HepG2 (cell line): ENCODE measurements around the gene KMT2B. TPM values are rescaled to one million over a fixed set of nuclear protein-coding genes. Genes with fewer than 3 reads are reported as not detected.
A peak's percentile ranks its signal among the peaks of the same experiment; 100 is the strongest.

Experiments
- ASH2L ChIP-seq: fragments of 300-600, 200-600 bp; sonication (generic); IDR thresholded peaks from 2 replicates; pipeline ENCODE4 v1.7.0; 2017; ENCODE audit warnings: low read depth, mild to moderate bottlenecking, moderate library complexity, mixed read lengths, low read length; ENCODE audit not compliant: insufficient read length
- CEBPB ChIP-seq: IDR thresholded peaks from 2 replicates; pipeline ENCODE4 v1.6.1; 2011; ENCODE audit warnings: low read depth, low read length, improper control_type of control experiment, borderline replicate concordance
- GABPB1 ChIP-seq: IDR thresholded peaks from 2 replicates; pipeline ENCODE4 v1.6.1; 2016; ENCODE audit warnings: mild to moderate bottlenecking, missing genetic modification reagents, moderate library complexity, missing compliant biosample characterization
- GFI1 ChIP-seq: sonication (generic); formaldehyde crosslinking; IDR thresholded peaks from 2 replicates; pipeline ENCODE4 v1.5.0; 2020; ENCODE audit warnings: missing genetic modification reagents, mild to moderate bottlenecking, borderline replicate concordance
- HDAC1 ChIP-seq: sonication (generic); formaldehyde crosslinking; IDR thresholded peaks from 2 replicates; pipeline ENCODE4 v1.5.1; 2020; ENCODE audit warnings: mild to moderate bottlenecking, missing genetic modification reagents
- KAT2B ChIP-seq: fragments of 150-350 bp; IDR thresholded peaks from 2 replicates; pipeline ENCODE4 v1.6.1; 2014; ENCODE audit warnings: low read depth, low read length, borderline replicate concordance
- MXD4 ChIP-seq: IDR thresholded peaks from 2 replicates; pipeline ENCODE4 v1.6.1; 2016; ENCODE audit warnings: mild to moderate bottlenecking, missing biosample characterization, missing genetic modification reagents
- SAFB2 ChIP-seq: sonication (generic); formaldehyde crosslinking; IDR thresholded peaks from 2 replicates; pipeline ENCODE4 v1.5.1; 2020; ENCODE audit warnings: missing genetic modification reagents, low read depth, mild to moderate bottlenecking, borderline replicate concordance
- ZFP62 ChIP-seq: sonication (generic); formaldehyde crosslinking; IDR thresholded peaks from 2 replicates; pipeline ENCODE4 v1.4.0; 2020; ENCODE audit warnings: missing genetic modification reagents
- ZNF234 ChIP-seq: sonication (generic); formaldehyde crosslinking; conservative IDR thresholded peaks from 2 replicates; pipeline ENCODE4 v1.5.1; 2020; ENCODE audit warnings: mild to moderate bottlenecking, missing genetic modification reagents
- ZNF563 ChIP-seq: sonication (generic); formaldehyde crosslinking; IDR thresholded peaks from 2 replicates; pipeline ENCODE4 v1.8.0; 2022; ENCODE audit warnings: mild to moderate bottlenecking, moderate library complexity, missing genetic modification reagents
- ZNF569 ChIP-seq: sonication (generic); formaldehyde crosslinking; IDR thresholded peaks from 2 replicates; pipeline ENCODE4 v1.5.0; 2020; ENCODE audit warnings: mild to moderate bottlenecking, missing genetic modification reagents, moderate library complexity, borderline replicate concordance
- polyA plus RNA-seq, 8 experiments: library from polyadenylated mRNA; depleted of rRNA in 3 of 8; stranded (reverse) in 7 of 8; unstranded in 1 of 8; fragments of >200 nt; fragmentation: Illumina TruSeq in 4 of 8; extraction: Trizol in 4 of 8; gene quantifications; 2 replicates each; pipeline versions ENCODE4 v1.2.1 to v1.2.3, GENCODE V29; 2011 to 2016; ENCODE audit warnings: low read depth in 4 of 8, missing spikeins in 1 of 8, mixed read lengths in 1 of 8; ENCODE audit not compliant: insufficient read depth in 1 of 8
- total RNA-seq, 5 experiments: library from RNA; depleted of rRNA; stranded (reverse); fragments of >200 nt; fragmentation: Illumina TruSeq; extraction: Trizol; gene quantifications; 2 replicates each; pipeline ENCODE4 v1.2.3, GENCODE V29; 2016; ENCODE audit warnings: low read depth in 1 of 5
- TF ChIP-seq, protein P1 (sequence below): sonication (generic); formaldehyde crosslinking; IDR thresholded peaks from 2 replicates; pipeline ENCODE4 v1.8.1; 2023; ENCODE audit warnings: mild to moderate bottlenecking, missing genetic modification reagents
- TF ChIP-seq, protein P2 (sequence below): IDR thresholded peaks from 2 replicates; pipeline ENCODE4 v1.4.0; 2020; ENCODE audit warnings: mild to moderate bottlenecking, missing genetic modification reagents
- TF ChIP-seq, protein P3 (sequence below): sonication (generic); formaldehyde crosslinking; IDR thresholded peaks from 2 replicates; pipeline ENCODE4 v1.4.0; 2020; ENCODE audit warnings: missing genetic modification reagents, borderline replicate concordance
- TF ChIP-seq, protein P4 (sequence below): IDR thresholded peaks from 2 replicates; pipeline ENCODE4 v1.6.1; 2016; ENCODE audit warnings: missing genetic modification reagents, missing compliant biosample characterization

The KMT2B gene
- total and polyA plus RNA-seq, 2 of the 13 experiments (the other 11 are each of a cell fraction or from before 2014, with no cell fraction given) = 6.2 to 16.9 TPM

DNA sequence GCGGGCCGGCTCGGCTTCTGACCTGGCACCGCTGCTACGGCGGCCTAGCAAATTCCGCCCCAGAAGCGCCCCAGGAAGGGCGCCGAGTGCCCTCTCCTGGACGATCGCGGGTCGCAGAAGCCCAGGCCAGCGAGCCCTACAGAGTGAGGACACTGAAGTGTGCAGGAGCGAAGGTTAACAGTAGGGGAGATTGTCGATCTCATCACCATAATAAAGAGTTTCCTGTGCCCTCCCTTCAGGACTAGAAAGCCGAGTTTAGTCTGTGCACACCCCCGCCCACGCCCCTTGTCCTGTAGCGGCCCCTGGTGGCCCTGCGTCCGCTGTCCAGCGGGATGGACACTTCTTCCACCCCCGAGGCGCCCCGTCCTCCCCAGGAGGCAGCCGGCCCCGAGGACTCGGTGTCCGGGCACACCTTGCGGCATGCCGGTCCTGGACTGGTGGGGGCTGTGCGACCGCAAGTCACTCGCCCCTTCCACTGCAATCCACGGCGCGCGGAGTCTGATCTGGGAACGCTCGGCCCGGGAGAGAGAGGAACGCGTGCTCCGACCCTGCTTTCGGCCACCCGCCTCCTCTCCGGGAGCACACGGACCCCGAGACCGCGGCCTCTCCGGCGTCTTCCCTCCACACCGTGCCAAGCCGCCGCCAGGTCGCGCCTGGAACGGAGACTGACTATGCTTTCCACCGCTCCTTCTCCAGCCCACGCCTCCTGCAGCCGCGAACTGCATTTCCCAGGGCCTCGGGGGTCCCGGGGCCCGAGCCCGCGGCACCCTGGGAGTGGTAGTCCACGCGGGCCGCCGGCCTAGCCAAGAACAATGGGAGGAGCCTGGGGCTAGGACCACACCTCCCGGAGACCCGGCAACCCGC, 770 bp upstream of the KMT2B start (continued):
- TF ChIP-seq, protein P1, sequence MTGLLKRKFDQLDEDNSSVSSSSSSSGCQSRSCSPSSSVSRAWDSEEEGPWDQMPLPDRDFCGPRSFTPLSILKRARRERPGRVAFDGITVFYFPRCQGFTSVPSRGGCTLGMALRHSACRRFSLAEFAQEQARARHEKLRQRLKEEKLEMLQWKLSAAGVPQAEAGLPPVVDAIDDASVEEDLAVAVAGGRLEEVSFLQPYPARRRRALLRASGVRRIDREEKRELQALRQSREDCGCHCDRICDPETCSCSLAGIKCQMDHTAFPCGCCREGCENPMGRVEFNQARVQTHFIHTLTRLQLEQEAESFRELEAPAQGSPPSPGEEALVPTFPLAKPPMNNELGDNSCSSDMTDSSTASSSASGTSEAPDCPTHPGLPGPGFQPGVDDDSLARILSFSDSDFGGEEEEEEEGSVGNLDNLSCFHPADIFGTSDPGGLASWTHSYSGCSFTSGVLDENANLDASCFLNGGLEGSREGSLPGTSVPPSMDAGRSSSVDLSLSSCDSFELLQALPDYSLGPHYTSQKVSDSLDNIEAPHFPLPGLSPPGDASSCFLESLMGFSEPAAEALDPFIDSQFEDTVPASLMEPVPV (CRISPR knock-in tag) = no peak
- TF ChIP-seq ZNF563 (0 out of 2 replicates have a peak, but pooled peaks have one; percentile 83), KAT2B (no peak), ASH2L (peak; percentile 41), ZFP62 (CRISPR knock-in tag) (0 out of 2 replicates have a peak, but pooled peaks have one; percentile 78), HDAC1 (peak; percentile 73), GFI1 (CRISPR knock-in tag) (peak; percentile 48; the same call in 1 of the 2 replicates), ZNF234 (CRISPR knock-in tag) (no peak), MXD4 (CRISPR knock-in tag) (0 out of 2 replicates have a peak, but pooled peaks have one; percentile 63), GABPB1 (CRISPR knock-in tag) (peak; percentile 94), SAFB2 (CRISPR knock-in tag) (peak; percentile 8; the same call in 1 of the 2 replicates), CEBPB (no peak), ZNF569 (CRISPR knock-in tag) (no peak)
- TF ChIP-seq, protein P2, sequence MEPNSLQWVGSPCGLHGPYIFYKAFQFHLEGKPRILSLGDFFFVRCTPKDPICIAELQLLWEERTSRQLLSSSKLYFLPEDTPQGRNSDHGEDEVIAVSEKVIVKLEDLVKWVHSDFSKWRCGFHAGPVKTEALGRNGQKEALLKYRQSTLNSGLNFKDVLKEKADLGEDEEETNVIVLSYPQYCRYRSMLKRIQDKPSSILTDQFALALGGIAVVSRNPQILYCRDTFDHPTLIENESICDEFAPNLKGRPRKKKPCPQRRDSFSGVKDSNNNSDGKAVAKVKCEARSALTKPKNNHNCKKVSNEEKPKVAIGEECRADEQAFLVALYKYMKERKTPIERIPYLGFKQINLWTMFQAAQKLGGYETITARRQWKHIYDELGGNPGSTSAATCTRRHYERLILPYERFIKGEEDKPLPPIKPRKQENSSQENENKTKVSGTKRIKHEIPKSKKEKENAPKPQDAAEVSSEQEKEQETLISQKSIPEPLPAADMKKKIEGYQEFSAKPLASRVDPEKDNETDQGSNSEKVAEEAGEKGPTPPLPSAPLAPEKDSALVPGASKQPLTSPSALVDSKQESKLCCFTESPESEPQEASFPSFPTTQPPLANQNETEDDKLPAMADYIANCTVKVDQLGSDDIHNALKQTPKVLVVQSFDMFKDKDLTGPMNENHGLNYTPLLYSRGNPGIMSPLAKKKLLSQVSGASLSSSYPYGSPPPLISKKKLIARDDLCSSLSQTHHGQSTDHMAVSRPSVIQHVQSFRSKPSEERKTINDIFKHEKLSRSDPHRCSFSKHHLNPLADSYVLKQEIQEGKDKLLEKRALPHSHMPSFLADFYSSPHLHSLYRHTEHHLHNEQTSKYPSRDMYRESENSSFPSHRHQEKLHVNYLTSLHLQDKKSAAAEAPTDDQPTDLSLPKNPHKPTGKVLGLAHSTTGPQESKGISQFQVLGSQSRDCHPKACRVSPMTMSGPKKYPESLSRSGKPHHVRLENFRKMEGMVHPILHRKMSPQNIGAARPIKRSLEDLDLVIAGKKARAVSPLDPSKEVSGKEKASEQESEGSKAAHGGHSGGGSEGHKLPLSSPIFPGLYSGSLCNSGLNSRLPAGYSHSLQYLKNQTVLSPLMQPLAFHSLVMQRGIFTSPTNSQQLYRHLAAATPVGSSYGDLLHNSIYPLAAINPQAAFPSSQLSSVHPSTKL = no peak; the same call in 1 of the 2 replicates
- TF ChIP-seq, protein P3, sequence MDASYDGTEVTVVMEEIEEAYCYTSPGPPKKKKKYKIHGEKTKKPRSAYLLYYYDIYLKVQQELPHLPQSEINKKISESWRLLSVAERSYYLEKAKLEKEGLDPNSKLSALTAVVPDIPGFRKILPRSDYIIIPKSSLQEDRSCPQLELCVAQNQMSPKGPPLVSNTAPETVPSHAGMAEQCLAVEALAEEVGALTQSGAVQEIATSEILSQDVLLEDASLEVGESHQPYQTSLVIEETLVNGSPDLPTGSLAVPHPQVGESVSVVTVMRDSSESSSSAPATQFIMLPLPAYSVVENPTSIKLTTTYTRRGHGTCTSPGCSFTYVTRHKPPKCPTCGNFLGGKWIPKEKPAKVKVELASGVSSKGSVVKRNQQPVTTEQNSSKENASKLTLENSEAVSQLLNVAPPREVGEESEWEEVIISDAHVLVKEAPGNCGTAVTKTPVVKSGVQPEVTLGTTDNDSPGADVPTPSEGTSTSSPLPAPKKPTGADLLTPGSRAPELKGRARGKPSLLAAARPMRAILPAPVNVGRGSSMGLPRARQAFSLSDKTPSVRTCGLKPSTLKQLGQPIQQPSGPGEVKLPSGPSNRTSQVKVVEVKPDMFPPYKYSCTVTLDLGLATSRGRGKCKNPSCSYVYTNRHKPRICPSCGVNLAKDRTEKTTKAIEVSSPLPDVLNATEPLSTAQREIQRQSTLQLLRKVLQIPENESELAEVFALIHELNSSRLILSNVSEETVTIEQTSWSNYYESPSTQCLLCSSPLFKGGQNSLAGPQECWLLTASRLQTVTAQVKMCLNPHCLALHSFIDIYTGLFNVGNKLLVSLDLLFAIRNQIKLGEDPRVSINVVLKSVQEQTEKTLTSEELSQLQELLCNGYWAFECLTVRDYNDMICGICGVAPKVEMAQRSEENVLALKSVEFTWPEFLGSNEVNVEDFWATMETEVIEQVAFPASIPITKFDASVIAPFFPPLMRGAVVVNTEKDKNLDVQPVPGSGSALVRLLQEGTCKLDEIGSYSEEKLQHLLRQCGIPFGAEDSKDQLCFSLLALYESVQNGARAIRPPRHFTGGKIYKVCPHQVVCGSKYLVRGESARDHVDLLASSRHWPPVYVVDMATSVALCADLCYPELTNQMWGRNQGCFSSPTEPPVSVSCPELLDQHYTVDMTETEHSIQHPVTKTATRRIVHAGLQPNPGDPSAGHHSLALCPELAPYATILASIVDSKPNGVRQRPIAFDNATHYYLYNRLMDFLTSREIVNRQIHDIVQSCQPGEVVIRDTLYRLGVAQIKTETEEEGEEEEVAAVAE (CRISPR knock-in tag) = no peak
- TF ChIP-seq, protein P4, sequence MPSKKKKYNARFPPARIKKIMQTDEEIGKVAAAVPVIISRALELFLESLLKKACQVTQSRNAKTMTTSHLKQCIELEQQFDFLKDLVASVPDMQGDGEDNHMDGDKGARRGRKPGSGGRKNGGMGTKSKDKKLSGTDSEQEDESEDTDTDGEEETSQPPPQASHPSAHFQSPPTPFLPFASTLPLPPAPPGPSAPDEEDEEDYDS (CRISPR knock-in tag) = peak; percentile 37
